PC-9 (cell line): ENCODE measurements around the gene CD164. TPM values are rescaled to one million over a fixed set of nuclear protein-coding genes. Genes with fewer than 3 reads are reported as not detected.

Source experiments
- BruUV-seq: library from RNA; stranded (reverse); fragments of 400-500 nt; replicated peaks from 2 replicates; lab custom pipeline; 2021; lab: Mats Ljungman, UMichigan
- CTCF ChIA-PET: fragments of 300-600 bp; sonication (Branson Sonifier 250); formaldehyde crosslinking; loops from one replicate; lab custom pipeline; 2022; ENCODE audit warnings: antibody characterized with exemption; lab: Charles Lee
- POLR2A ChIA-PET: fragments of 300-600 bp; sonication (Branson Sonifier 250); formaldehyde crosslinking; loops from one replicate; lab custom pipeline; 2022; ENCODE audit warnings: antibody characterized with exemption; ENCODE audit not compliant: unreplicated experiment; lab: Charles Lee
- DNase-seq, 2 experiments: peaks; one replicate each; pipeline versions ENCODE4 v3.0.0 to v3.0.0-alpha.2; 2015 to 2022; ENCODE audit warnings: mixed read lengths in 1 of 2
- H2AFZ ChIP-seq: fragments of 200-600 bp; sonication (generic); 2 replicates; pipeline ENCODE4 v1.8.1; 2017; ENCODE audit warnings: antibody characterized with exemption
- H3F3A ChIP-seq: fragments of 200-600 bp; sonication (generic); 2 replicates; pipeline ENCODE4 v1.8.1; 2017; ENCODE audit warnings: antibody characterized with exemption, mild to moderate bottlenecking, low read depth; ENCODE audit not compliant: insufficient read depth
- H3K27ac ChIP-seq: fragments of 200-600 bp; sonication (generic); 2 replicates; pipeline ENCODE4 v1.6.1; 2016; ENCODE audit warnings: mixed run types
- H3K27me3 ChIP-seq: fragments of 200-600 bp; sonication (generic); 2 replicates; pipeline ENCODE4 v1.6.1; 2016; ENCODE audit warnings: low read depth, mixed run types; ENCODE audit not compliant: insufficient read depth
- H3K36me3 ChIP-seq: fragments of 200-600 bp; sonication (generic); 2 replicates; pipeline ENCODE4 v1.6.1; 2016; ENCODE audit warnings: low read depth, mixed run types
- H3K4me1 ChIP-seq: fragments of 200-600 bp; sonication (generic); replicated peaks from 2 replicates; pipeline ENCODE4 v1.6.1; 2016; ENCODE audit warnings: mixed run types; ENCODE audit not compliant: insufficient read depth
- H3K4me2 ChIP-seq: fragments of 200-600 bp; sonication (generic); 2 replicates; pipeline ENCODE4 v1.6.1; 2017; ENCODE audit warnings: mixed run types
- H3K4me3 ChIP-seq: fragments of 200-600 bp; sonication (generic); 2 replicates; pipeline ENCODE4 v1.6.1; 2016; ENCODE audit warnings: mixed run types
- H3K79me2 ChIP-seq: fragments of 200-600 bp; sonication (generic); 2 replicates; pipeline ENCODE4 v1.6.1; 2017; ENCODE audit warnings: low read depth, mixed run types
- H3K9me2 ChIP-seq: fragments of 200-600 bp; sonication (generic); 2 replicates; pipeline ENCODE4 v1.8.1; 2017; ENCODE audit warnings: mild to moderate bottlenecking; ENCODE audit not compliant: insufficient read depth
- H3K9me3 ChIP-seq: fragments of 200-600 bp; sonication (generic); 2 replicates; pipeline ENCODE4 v1.8.1; 2016; ENCODE audit warnings: low read depth; ENCODE audit not compliant: insufficient read depth
- H4K20me1 ChIP-seq: fragments of 200-600 bp; sonication (generic); 2 replicates; pipeline ENCODE4 v1.8.1; 2017; ENCODE audit not compliant: insufficient read depth
- EZH2 ChIP-seq: fragments of 200-600 bp; sonication (generic); IDR thresholded peaks from 2 replicates; pipeline ENCODE4 v1.8.0; 2017; ENCODE audit warnings: antibody characterized with exemption, low read depth
- intact Hi-C: fragments of 100-400 bp; cut with micrococcal nuclease; formaldehyde crosslinking; loops from one replicate; pipeline ENCODE4 v1.10.0; 2022; ENCODE audit not compliant: unreplicated experiment
- total RNA-seq: library from RNA; stranded (reverse); gene quantifications from 2 replicates; pipeline ENCODE4 v1.2.3, GENCODE V29; 2021
- TF ChIP-seq, protein P1 (sequence below): fragments of 200-600 bp; sonication (generic); conservative IDR thresholded peaks from 2 replicates; pipeline ENCODE4 v1.6.1; 2017; ENCODE audit warnings: mixed run types, antibody characterized with exemption, mild to moderate bottlenecking, moderate library complexity

The CD164 gene
- total RNA-seq, 1 experiment from 2014 or later, result 170 TPM

- no peak for TF ChIP-seq EZH2
- TF ChIP-seq, protein P1, sequence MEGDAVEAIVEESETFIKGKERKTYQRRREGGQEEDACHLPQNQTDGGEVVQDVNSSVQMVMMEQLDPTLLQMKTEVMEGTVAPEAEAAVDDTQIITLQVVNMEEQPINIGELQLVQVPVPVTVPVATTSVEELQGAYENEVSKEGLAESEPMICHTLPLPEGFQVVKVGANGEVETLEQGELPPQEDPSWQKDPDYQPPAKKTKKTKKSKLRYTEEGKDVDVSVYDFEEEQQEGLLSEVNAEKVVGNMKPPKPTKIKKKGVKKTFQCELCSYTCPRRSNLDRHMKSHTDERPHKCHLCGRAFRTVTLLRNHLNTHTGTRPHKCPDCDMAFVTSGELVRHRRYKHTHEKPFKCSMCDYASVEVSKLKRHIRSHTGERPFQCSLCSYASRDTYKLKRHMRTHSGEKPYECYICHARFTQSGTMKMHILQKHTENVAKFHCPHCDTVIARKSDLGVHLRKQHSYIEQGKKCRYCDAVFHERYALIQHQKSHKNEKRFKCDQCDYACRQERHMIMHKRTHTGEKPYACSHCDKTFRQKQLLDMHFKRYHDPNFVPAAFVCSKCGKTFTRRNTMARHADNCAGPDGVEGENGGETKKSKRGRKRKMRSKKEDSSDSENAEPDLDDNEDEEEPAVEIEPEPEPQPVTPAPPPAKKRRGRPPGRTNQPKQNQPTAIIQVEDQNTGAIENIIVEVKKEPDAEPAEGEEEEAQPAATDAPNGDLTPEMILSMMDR, result no peak
- no peaks in the 10 kb centered on the region for H3K9me3 ChIP-seq
- DNase-seq, result peak; percentile 72 to 86
- H3K79me2 ChIP-seq, result no peaks in the 10 kb centered on the region
- no peaks in the 10 kb centered on the region for H3K27me3 ChIP-seq
- H3K9me2 ChIP-seq, result no peaks in the 10 kb centered on the region
- peaks cover 26% of the 10 kb centered on the region for H3K4me1 ChIP-seq
- intact Hi-C loops, result loop anchor here (5.0 kb wide), 1 partner anchor 38 kb away; the partner anchor contains the start of gene CD164
- no peak overlapping the region for H2AFZ ChIP-seq
- H3F3A ChIP-seq, result peaks cover 11% of the 10 kb centered on the region; the same call in 1 of the 2 replicates
- no peaks in the 10 kb centered on the region for H4K20me1 ChIP-seq
- peak overlapping the region; percentile 23 for H3K27ac ChIP-seq
- peak overlapping the region; percentile 41 for H3K4me2 ChIP-seq
- no TSS peak for BruUV-seq
- H3K4me3 ChIP-seq, result no peak overlapping the region
- CTCF ChIA-PET, result no interaction called here
- no peaks in the 10 kb centered on the region for H3K36me3 ChIP-seq
- POLR2A ChIA-PET, result no interaction called here
Measured at GRCh38 chr6:109344226-109344625, 38.0 kb downstream of the CD164 start.

DNA sequence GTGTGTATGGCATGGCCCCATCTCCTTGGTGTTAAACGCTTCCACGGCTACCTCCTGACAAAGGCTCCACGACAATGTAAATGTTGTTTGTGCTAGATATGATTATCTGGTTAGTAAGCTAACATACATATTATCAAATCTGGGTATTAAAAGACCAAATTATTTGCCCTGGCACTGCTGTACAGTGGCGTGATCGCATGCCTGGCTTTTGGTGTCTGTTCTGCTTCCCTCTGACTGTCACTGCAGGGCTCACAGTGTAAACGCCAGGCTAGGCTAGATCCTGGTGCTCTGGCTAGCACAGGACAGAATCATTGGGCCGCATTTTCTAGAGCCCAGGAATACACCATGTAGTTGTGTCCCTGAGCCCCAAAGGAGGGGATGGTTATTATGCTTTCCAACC lies 38.7 kb downstream of the CD164 start:
- Histone ChIP-seq H3K79me2 (no peaks in the 10 kb centered on the region), H3K4me3 (no peak overlapping the region), H3K27me3 (no peaks in the 10 kb centered on the region), H3K4me1 (peaks cover 23% of the 10 kb centered on the region), H3K9me2 (no peaks in the 10 kb centered on the region), H3K9me3 (no peaks in the 10 kb centered on the region), H3F3A (peaks cover 11% of the 10 kb centered on the region; the same call in 1 of the 2 replicates), H3K27ac (peak overlapping the region; percentile 23; the same call in 1 of the 2 replicates), H3K4me2 (no peak overlapping the region), H2AFZ (no peak overlapping the region), H3K36me3 (no peaks in the 10 kb centered on the region), H4K20me1 (no peaks in the 10 kb centered on the region)
- BruUV-seq, result no TSS peak
- intact Hi-C loops, result loop anchor here (5.0 kb wide), 1 partner anchor 39 kb away; the partner anchor contains the start of gene CD164
- no peak for TF ChIP-seq EZH2
- TF ChIP-seq, protein P1, result no peak
- no peak for DNase-seq
- POLR2A ChIA-PET, result no interaction called here
- CTCF ChIA-PET, result no interaction called here

DNA sequence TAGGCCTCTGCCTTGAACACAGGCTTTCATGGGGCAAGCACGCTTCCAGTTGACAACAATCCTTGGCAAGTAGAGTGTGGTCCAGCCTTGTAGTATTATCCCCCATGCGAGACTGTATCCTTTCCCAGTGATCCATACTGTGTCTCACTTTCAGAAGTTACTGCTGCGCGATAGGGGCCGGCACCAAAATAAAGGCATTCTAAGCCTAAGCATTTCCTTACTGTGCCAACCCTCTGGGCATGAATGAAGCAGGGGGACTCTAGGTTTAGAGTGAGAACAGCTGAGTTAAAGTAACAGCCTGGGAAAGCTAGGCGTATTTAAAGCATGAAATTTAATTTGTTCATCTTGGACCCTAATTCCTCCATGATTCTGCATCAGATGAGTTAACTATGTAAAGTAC lies 39.4 kb downstream of the CD164 start:
- no peak overlapping the region for H3K4me2 ChIP-seq
- no peak for DNase-seq
- intact Hi-C loops, result loop anchor here (5.0 kb wide), 1 partner anchor 39 kb away; the partner anchor contains the start of gene CD164
- no peaks in the 10 kb centered on the region for H3K9me3 ChIP-seq
- H3F3A ChIP-seq, result peaks cover 11% of the 10 kb centered on the region; the same call in 1 of the 2 replicates
- no peaks in the 10 kb centered on the region for H4K20me1 ChIP-seq
- no peak overlapping the region for H3K27ac ChIP-seq
- no peaks in the 10 kb centered on the region for H3K36me3 ChIP-seq
- H3K4me3 ChIP-seq, result no peak overlapping the region
- BruUV-seq, result no TSS peak
- no peaks in the 10 kb centered on the region for H3K27me3 ChIP-seq
- no peak for TF ChIP-seq EZH2
- TF ChIP-seq, protein P1, result no peak
- CTCF ChIA-PET, result no interaction called here
- H3K9me2 ChIP-seq, result no peaks in the 10 kb centered on the region
- POLR2A ChIA-PET, result interaction anchor here (0.5 to 0.6 kb wide), 2 partner anchors 49 to 203 kb away, joined by 6 read pairs; no protein-coding TSS in a partner anchor
- H2AFZ ChIP-seq, result no peak overlapping the region
- H3K4me1 ChIP-seq, result peaks cover 23% of the 10 kb centered on the region
- H3K79me2 ChIP-seq, result no peaks in the 10 kb centered on the region
